ENCODE data around the gene TUBAL3.
"Not testable (repeated sequence)": the region's sequence is repeated elsewhere in the genome, so short reads cannot be mapped to it uniquely, and the experiment has no call there.

DNA sequence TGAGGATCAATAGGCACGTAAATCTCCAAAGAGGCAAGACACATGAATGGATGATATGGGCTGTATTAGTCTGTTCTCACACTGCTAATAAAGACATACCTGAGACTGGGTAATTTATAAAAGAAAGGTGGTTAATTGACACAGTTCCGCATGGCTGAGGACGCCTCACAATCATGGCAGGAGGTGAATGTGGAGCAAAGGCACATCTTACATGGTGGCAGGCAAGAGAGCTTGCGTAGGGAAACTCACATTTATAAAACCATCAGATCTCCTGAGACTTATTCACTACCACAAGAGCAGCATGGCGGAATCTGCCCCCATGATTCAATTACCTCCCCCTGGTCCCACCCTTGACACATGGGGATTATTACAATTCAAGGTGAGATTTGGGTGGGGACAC lies 25.4 kb downstream of the TUBAL3 start:
- TF ChIP-seq, protein P1, sequence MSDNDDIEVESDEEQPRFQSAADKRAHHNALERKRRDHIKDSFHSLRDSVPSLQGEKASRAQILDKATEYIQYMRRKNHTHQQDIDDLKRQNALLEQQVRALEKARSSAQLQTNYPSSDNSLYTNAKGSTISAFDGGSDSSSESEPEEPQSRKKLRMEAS (IDR thresholded peaks at IDR 0.05; ENCODE audit: low read depth), result not testable (repeated sequence)
- not testable (repeated sequence) for TF ChIP-seq REST (IDR thresholded peaks at IDR 0.05; ENCODE audit: low read depth, low read length)

All from SK-N-SH (cell line).